Measurements from ENCODE around the gene CDK15. TPM values are rescaled to one million over a fixed set of nuclear protein-coding genes. Genes with fewer than 3 reads are reported as not detected.

CDK15 gene
- total RNA-seq, 1 experiment from 2014 or later: not detected

DNA sequence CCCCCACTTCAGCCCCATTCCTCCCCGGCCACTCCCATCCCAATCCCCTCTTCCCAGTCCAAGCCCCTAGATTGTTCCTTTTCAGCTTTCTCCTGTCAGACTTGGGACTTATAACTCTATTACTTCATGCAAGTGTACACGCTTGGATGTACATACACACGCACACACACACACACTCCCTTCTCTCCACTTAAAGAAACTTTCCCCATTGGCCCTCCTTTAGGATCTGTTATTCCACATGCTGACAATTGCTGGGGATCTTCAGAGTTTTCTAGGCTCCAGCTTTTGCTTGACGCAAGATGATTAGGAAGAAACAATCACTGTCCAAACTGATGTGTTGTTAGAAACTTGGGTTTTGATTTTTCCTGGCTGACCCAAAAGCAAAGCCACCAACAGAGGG lies 75.4 kb downstream of the CDK15 start:
- H3K36me3 ChIP-seq (ENCODE audit: control insufficient read depth in 1 of 2, insufficient read depth in 2 of 2, low read length in 2 of 2): no peaks in the 10 kb centered on the region
- H2AFZ ChIP-seq (ENCODE audit: low read depth, low read length, poor library complexity, severe bottlenecking): no peak overlapping the region
- BruUV-seq (replicated peaks): no TSS peak
- intact Hi-C loops (cut with micrococcal nuclease): no loop called here
- H4K20me1 ChIP-seq (ENCODE audit: insufficient read depth): no peaks in the 10 kb centered on the region
- H3K9me3 ChIP-seq (ENCODE audit: control insufficient read depth in 1 of 2, insufficient read depth in 1 of 2, low read depth in 1 of 2, low read length in 2 of 2): no peaks in the 10 kb centered on the region
- H3K9ac ChIP-seq (ENCODE audit: low read length): no peak overlapping the region
- no peak for DNase-seq (ENCODE audit: low read depth, low spot score)
- peak overlapping the region; percentile 61; the same call in 1 of the 2 replicates for H3K4me2 ChIP-seq (ENCODE audit: low read length)
- RAD21 ChIA-PET (ENCODE audit: low non-redundant PET in 1 of 2, low total read pairs in 2 of 2, uncharacterized antibody in 2 of 2, unreplicated experiment in 2 of 2): no interaction called here
- ATAC-seq: 0 out of 2 replicates have a peak, but pooled peaks have one; percentile 17
- no peaks in the 10 kb centered on the region for H3K9me2 ChIP-seq (ENCODE audit: insufficient read depth)
- H3K27ac ChIP-seq (ENCODE audit: low read depth, low read length): no peak overlapping the region
- peaks cover 13 to 16% of the 10 kb centered on the region in 2 experiments for H3K4me1 ChIP-seq (ENCODE audit: control insufficient read depth in 1 of 2, insufficient read depth in 2 of 2, low read length in 2 of 2)
- H3K27me3 ChIP-seq (ENCODE audit: insufficient read depth, low read length): peaks cover 56% of the 10 kb centered on the region
- H3K79me2 ChIP-seq (ENCODE audit: insufficient read depth, low read length): no peaks in the 10 kb centered on the region
- TF ChIP-seq EZH2phosphoT487 (IDR thresholded peaks at IDR 0.05; ENCODE audit: borderline replicate concordance) (no peak), RAD21 (IDR thresholded peaks at IDR 0.05; ENCODE audit: low read depth) (no peak), ZNF274 (IDR thresholded peaks at IDR 0.05; ENCODE audit: low read depth, low read length) (no peak), POLR2AphosphoS5 (IDR thresholded peaks at IDR 0.05; ENCODE audit: low read depth, low read length) (no peak), POLR2A (IDR thresholded peaks at IDR 0.05; ENCODE audit: borderline replicate concordance, extremely low read depth, insufficient read depth, insufficient read length) (no peak), ZFX (IDR thresholded peaks at IDR 0.05) (no peak), ELF1 (IDR thresholded peaks at IDR 0.05; ENCODE audit: borderline replicate concordance, low read depth) (no peak), CEBPB (IDR thresholded peaks at IDR 0.05; ENCODE audit: low read depth) (no peak), JUND (IDR thresholded peaks at IDR 0.05) (no peak)
- TF ChIP-seq, protein P1, sequence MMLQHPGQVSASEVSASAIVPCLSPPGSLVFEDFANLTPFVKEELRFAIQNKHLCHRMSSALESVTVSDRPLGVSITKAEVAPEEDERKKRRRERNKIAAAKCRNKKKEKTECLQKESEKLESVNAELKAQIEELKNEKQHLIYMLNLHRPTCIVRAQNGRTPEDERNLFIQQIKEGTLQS (IDR thresholded peaks at IDR 0.05): no peak
- TF ChIP-seq, protein P2, sequence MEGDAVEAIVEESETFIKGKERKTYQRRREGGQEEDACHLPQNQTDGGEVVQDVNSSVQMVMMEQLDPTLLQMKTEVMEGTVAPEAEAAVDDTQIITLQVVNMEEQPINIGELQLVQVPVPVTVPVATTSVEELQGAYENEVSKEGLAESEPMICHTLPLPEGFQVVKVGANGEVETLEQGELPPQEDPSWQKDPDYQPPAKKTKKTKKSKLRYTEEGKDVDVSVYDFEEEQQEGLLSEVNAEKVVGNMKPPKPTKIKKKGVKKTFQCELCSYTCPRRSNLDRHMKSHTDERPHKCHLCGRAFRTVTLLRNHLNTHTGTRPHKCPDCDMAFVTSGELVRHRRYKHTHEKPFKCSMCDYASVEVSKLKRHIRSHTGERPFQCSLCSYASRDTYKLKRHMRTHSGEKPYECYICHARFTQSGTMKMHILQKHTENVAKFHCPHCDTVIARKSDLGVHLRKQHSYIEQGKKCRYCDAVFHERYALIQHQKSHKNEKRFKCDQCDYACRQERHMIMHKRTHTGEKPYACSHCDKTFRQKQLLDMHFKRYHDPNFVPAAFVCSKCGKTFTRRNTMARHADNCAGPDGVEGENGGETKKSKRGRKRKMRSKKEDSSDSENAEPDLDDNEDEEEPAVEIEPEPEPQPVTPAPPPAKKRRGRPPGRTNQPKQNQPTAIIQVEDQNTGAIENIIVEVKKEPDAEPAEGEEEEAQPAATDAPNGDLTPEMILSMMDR (IDR thresholded peaks at IDR 0.05 in 2 of 3, conservative IDR thresholded peaks at IDR 0.05 in 1 of 3; ENCODE audit: borderline replicate concordance in 1 of 3, insufficient read depth in 1 of 3, low read depth in 2 of 3, low read length in 2 of 3): no peak
- H3K4me3 ChIP-seq (replicated peaks in 1 of 2; ENCODE audit: low read depth in 1 of 2, low read length in 2 of 2): no peak overlapping the region
- POLR2A ChIA-PET: no interaction called here
- CTCF ChIA-PET: no interaction called here

Data from HCT116 (cell line).